Measurements from ENCODE around the gene IRGQ. TPM values are rescaled to one million over a fixed set of nuclear protein-coding genes. Genes with fewer than 3 reads are reported as not detected.

IRGQ gene
- total RNA-seq, 5 donors from 2014 or later (not counting 1 experiment from before 2014, with no cell fraction given) = 17.5 to 30.2 (median 19.9) TPM

DNA sequence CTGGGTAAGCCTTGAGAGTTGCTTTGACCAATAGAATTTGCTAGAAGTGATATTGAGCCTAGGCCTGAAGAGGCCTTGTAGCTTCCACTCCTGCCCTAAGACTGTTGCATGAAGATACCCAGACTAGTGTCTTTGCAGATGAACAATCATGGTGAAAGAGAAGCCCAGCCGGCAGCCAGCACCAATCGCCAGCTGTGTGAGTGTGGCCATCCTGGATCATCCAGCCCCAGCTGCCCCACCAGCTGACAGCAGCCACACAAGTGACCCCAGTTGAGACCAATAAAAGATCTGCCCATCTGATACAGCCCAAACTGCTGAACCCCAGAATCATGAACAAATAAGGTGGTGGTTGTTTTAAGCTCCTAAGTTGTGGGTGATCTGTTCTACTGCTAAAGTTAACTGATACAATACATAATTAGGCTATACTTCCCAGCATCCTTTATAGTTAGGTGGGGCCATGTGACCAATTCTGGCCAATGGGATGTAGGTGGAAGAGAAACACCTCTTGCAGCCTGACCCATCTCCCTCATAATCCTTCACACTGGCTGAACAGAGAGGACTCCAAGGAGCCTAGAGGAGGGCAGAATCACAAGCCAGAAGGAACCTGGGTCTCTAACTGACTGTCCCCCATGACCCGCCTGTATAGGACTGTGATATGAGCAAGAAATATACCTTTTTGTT lies 32.9 kb upstream of the IRGQ start:
- Histone ChIP-seq H3K27ac (ENCODE audit: low read length) (no peak overlapping the region), H3K27me3 (replicated peaks in 1 of 2; ENCODE audit: control insufficient read depth in 2 of 2, extremely low read depth in 1 of 2, insufficient read depth in 2 of 2, low read length in 1 of 2) (peaks cover 0 to 32% of the 10 kb centered on the region in 2 experiments), H3K9me3 (no peaks in the 10 kb centered on the region), H3K36me3 (ENCODE audit: control insufficient read depth in 2 of 2, extremely low read depth in 1 of 2, insufficient read depth in 1 of 2, low read length in 1 of 2) (no peaks in the 10 kb centered on the region), H3K4me3 (ENCODE audit: control insufficient read depth in 1 of 2, extremely low read depth in 1 of 2, low read length in 1 of 2) (no peak overlapping the region), H3K4me1 (ENCODE audit: control insufficient read depth in 1 of 2, extremely low read depth in 1 of 2, insufficient read depth in 2 of 2, low read length in 2 of 2) (peaks cover 0 to 16% of the 10 kb centered on the region in 2 experiments)
- Mint-ChIP-seq H3K36me3 (no peaks in the 10 kb centered on the region), H3K4me1 (peaks cover 13 to 18% (median 14%) of the 10 kb centered on the region in 3 donors), H3K27me3 (peaks cover 4 to 9% of the 10 kb centered on the region in 2 donors), H3K4me3 (no peak overlapping the region), H3K27ac (no peak overlapping the region), H3K9me3 (no peaks in the 10 kb centered on the region)
- WGBS (ENCODE audit: insufficient coverage) = no CpG with 5 or more reads among the region's 3 CpGs
- DNase-seq (no peak), ATAC-seq (replicated peaks in 1 of 4) (no peak)
- ChIA-PET CTCF (no interaction called here), POLR2A (no interaction called here)

DNA sequence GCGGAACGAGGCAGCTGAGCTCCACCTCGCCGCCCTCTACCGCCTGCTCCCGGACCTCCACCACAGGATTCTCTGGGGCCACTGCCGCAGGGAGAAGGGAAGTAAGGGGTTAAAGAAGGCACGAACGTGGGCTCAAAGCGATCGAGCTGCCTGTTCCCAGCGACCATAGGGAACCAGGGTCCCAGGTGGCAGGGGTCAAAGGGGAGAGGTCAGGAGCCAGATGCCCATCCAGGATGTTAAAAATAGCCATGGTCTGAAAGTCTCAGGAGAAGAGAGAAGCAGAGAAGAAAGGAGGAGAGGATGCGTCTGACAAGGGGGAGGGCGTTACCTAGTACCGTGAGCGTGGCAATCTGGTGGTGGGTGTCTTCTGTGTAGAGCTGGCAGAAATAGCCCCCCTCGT lies 30.9 kb upstream of the IRGQ start:
- Mint-ChIP-seq H3K27me3 (peaks cover under 1 to 4% of the 10 kb centered on the region in 2 donors), H3K27ac (no peak overlapping the region)

DNA sequence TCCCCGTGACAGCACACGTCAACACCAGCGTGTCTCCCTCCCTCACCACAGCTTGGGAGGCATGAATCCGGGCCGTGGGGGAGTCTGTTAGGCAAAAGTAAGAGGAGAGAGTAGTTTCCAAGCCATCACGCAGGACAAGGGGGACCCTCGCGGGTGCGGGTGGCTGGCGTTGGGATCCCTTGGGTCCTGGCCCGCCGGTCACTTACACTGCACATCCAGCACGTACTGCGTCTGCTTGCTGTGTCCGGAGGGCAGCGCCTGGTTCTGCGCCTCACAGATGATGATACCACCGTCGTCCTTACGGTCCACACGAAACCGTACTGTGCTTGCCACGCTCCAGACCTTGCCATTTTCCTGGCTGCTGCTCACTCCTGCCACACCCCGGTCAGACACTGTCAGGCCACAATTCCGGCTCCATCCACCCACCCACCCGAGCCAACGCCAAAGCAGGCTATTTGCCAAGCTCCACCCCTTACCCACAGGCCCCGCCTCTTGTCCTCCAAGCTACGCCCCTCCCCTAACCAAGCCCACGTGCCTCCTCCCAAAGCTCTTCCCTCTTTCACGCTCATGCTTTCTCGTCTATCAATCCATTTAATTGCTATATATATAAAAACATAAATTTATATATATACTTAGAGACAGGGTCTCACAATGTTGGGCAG lies 30.1 kb upstream of the IRGQ start:
- Histone ChIP-seq H3K36me3 (ENCODE audit: control insufficient read depth in 2 of 2, extremely low read depth in 1 of 2, insufficient read depth in 1 of 2, low read length in 1 of 2) (no peaks in the 10 kb centered on the region), H3K27me3 (replicated peaks in 1 of 2; ENCODE audit: control insufficient read depth in 2 of 2, extremely low read depth in 1 of 2, insufficient read depth in 2 of 2, low read length in 1 of 2) (peaks cover 0 to 24% of the 10 kb centered on the region in 2 experiments), H3K27ac (ENCODE audit: low read length) (no peak overlapping the region), H3K4me3 (ENCODE audit: control insufficient read depth in 1 of 2, extremely low read depth in 1 of 2, low read length in 1 of 2) (no peak overlapping the region), H3K9me3 (no peaks in the 10 kb centered on the region), H3K4me1 (ENCODE audit: control insufficient read depth in 1 of 2, extremely low read depth in 1 of 2, insufficient read depth in 2 of 2, low read length in 2 of 2) (peaks cover 0 to 16% of the 10 kb centered on the region in 2 experiments)
- DNase-seq (peak in 1 of 35 experiments; percentile 31), ATAC-seq (replicated peaks in 1 of 4) (no peak)
- CTCF ChIA-PET = interaction anchor here in 1 of 2 donors (0.5 kb wide), 1 partner anchor 44 kb away, joined by 4 read pairs; the partner anchor contains the start of gene PLAUR
- no peaks in the 10 kb centered on the region for H3K9me3 Mint-ChIP-seq
- H3K4me1 Mint-ChIP-seq = peaks cover 16 to 21% (median 18%) of the 10 kb centered on the region in 3 donors
- WGBS (ENCODE audit: insufficient coverage) = 80% methylated on average over 22 of the region's 32 CpGs
- no peak overlapping the region for H3K4me3 Mint-ChIP-seq
- H3K36me3 Mint-ChIP-seq = no peaks in the 10 kb centered on the region
- POLR2A ChIA-PET = no interaction called here
- H3K27ac Mint-ChIP-seq = peak overlapping the region in 1 of 2 donors; percentile 15
- peaks cover 0 to 4% of the 10 kb centered on the region in 2 donors for H3K27me3 Mint-ChIP-seq

More for the DNA sequence above, 30.9 kb upstream of the IRGQ start:
- no peaks in the 10 kb centered on the region for H3K36me3 Mint-ChIP-seq
- no peak overlapping the region for H3K27ac ChIP-seq (ENCODE audit: low read length)
- WGBS (ENCODE audit: insufficient coverage) = 35% methylated on average over 9 of the region's 17 CpGs
- POLR2A ChIA-PET = no interaction called here
- peaks cover 14 to 18% (median 14%) of the 10 kb centered on the region in 3 donors for H3K4me1 Mint-ChIP-seq
- no peak for DNase-seq
- H3K36me3 ChIP-seq (ENCODE audit: control insufficient read depth in 2 of 2, extremely low read depth in 1 of 2, insufficient read depth in 1 of 2, low read length in 1 of 2) = no peaks in the 10 kb centered on the region
- no peaks in the 10 kb centered on the region for H3K9me3 Mint-ChIP-seq
- no peaks in the 10 kb centered on the region for H3K9me3 ChIP-seq
- CTCF ChIA-PET = interaction anchor here in 1 of 2 donors (0.5 kb wide), 1 partner anchor 43 kb away, joined by 4 read pairs; the partner anchor contains the start of gene PLAUR
- no peak overlapping the region for H3K4me3 ChIP-seq (ENCODE audit: control insufficient read depth in 1 of 2, extremely low read depth in 1 of 2, low read length in 1 of 2)
- H3K4me3 Mint-ChIP-seq = no peak overlapping the region
- no peak for ATAC-seq (replicated peaks in 1 of 4)
- peaks cover 0 to 16% of the 10 kb centered on the region in 2 experiments for H3K4me1 ChIP-seq (ENCODE audit: control insufficient read depth in 1 of 2, extremely low read depth in 1 of 2, insufficient read depth in 2 of 2, low read length in 2 of 2)
- H3K27me3 ChIP-seq (replicated peaks in 1 of 2; ENCODE audit: control insufficient read depth in 2 of 2, extremely low read depth in 1 of 2, insufficient read depth in 2 of 2, low read length in 1 of 2) = peaks cover 0 to 24% of the 10 kb centered on the region in 2 experiments

DNA sequence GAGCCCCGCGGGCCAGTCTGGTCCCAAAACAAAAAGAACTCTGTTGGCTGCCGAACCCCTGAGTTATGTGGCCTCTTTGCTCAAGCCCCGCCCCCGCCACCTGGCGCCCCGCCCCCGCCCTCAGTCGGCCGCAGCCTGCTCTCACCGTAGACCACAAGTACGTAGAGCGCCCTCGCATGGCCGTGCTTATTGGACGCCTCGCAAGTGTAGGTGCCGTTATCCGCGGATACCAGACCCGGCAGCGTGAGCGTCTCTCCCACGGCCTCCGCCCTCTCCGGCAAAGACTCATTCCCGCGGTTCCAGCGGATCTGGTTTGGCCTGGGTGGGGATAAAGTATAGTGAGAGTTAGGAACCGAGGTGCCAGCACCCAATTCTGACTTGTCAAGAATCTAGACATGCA lies 29.0 kb upstream of the IRGQ start:
- H3K4me1 ChIP-seq (ENCODE audit: control insufficient read depth in 1 of 2, extremely low read depth in 1 of 2, insufficient read depth in 2 of 2, low read length in 2 of 2) = peaks cover 2 to 26% of the 10 kb centered on the region in 2 experiments
- H3K4me3 Mint-ChIP-seq = peak overlapping the region in 1 of 3 donors; percentile 32
- H3K27ac Mint-ChIP-seq = no peak overlapping the region
- ChIA-PET CTCF (no interaction called here), POLR2A (no interaction called here)
- no peaks in the 10 kb centered on the region for H3K9me3 Mint-ChIP-seq
- peaks cover 25 to 32% (median 29%) of the 10 kb centered on the region in 3 donors for H3K4me1 Mint-ChIP-seq
- H3K27me3 Mint-ChIP-seq = peaks cover 0 to 4% of the 10 kb centered on the region in 2 donors
- no peaks in the 10 kb centered on the region for H3K9me3 ChIP-seq
- WGBS (ENCODE audit: insufficient coverage) = 5% methylated on average over 17 of the region's 30 CpGs
- H3K36me3 ChIP-seq (ENCODE audit: control insufficient read depth in 2 of 2, extremely low read depth in 1 of 2, insufficient read depth in 1 of 2, low read length in 1 of 2) = no peaks in the 10 kb centered on the region
- no peak overlapping the region for H3K27ac ChIP-seq (ENCODE audit: low read length)
- H3K4me3 ChIP-seq (ENCODE audit: control insufficient read depth in 1 of 2, extremely low read depth in 1 of 2, low read length in 1 of 2) = peak overlapping the region in 1 of 2 donors; percentile 20
- DNase-seq (peak; percentile 65 to 92 (median 85)), ATAC-seq (replicated peaks in 1 of 4) (peak; percentile 72 to 85 (median 76))
- no peaks in the 10 kb centered on the region for H3K36me3 Mint-ChIP-seq
- peaks cover 0 to 24% of the 10 kb centered on the region in 2 experiments for H3K27me3 ChIP-seq (replicated peaks in 1 of 2; ENCODE audit: control insufficient read depth in 2 of 2, extremely low read depth in 1 of 2, insufficient read depth in 2 of 2, low read length in 1 of 2)

DNA sequence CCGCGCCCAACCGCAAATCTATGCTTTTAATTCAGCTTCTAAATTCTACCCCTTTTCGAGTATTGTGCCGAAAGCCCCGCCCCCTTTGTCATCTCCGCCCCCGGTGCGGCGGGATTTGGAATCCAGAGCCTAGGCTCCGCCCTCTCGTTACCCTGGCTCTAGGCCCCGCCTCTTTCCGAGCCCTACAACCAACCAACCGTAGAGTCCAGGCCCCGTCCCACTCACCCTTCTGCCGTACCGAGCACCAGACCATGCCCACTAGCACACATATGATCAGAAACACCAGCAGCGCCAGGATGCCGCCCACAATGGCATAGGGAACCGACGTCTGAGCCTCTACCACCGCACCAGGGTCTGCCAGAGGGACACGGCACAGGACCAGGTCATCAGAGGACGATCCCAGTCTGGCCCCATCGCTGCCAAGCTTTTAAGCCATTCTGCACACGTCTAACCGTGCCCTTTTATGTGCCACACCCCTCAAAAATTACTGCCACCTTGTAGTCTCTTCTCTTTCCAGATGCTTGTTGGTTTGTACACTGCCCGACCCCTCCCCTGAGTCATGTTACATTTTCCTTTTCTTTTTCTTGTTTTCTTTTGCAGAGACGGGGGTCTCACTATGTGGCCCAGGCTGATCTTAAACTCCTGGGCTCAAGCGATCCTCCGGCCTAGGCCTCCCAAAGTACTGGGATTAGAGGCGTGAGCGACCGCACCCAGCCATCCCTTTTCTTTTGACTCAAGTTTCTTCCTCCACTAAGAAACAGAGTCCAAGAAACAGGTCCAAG lies 28.1 kb upstream of the IRGQ start:
- H3K36me3 Mint-ChIP-seq = no peaks in the 10 kb centered on the region
- H3K36me3 ChIP-seq (ENCODE audit: control insufficient read depth in 2 of 2, extremely low read depth in 1 of 2, insufficient read depth in 1 of 2, low read length in 1 of 2) = no peaks in the 10 kb centered on the region
- H3K27me3 ChIP-seq (replicated peaks in 1 of 2; ENCODE audit: control insufficient read depth in 2 of 2, extremely low read depth in 1 of 2, insufficient read depth in 2 of 2, low read length in 1 of 2) = peaks cover 0 to 24% of the 10 kb centered on the region in 2 experiments
- H3K9me3 ChIP-seq = no peaks in the 10 kb centered on the region
- CTCF ChIA-PET = interaction anchor here in 1 of 2 donors (0.5 kb wide), 2 partner anchors 50 to 192 kb away, joined by 3 to 4 read pairs; no protein-coding TSS in a partner anchor
- 95% methylated on average over 30 of the region's 35 CpGs for WGBS (ENCODE audit: insufficient coverage)
- H3K27ac ChIP-seq (ENCODE audit: low read length) = no peak overlapping the region
- H3K27me3 Mint-ChIP-seq = peaks cover 0 to 4% of the 10 kb centered on the region in 2 donors
- POLR2A ChIA-PET = no interaction called here
- H3K9me3 Mint-ChIP-seq = no peaks in the 10 kb centered on the region
- peaks cover 2 to 28% of the 10 kb centered on the region in 2 experiments for H3K4me1 ChIP-seq (ENCODE audit: control insufficient read depth in 1 of 2, extremely low read depth in 1 of 2, insufficient read depth in 2 of 2, low read length in 2 of 2)
- no peak overlapping the region for H3K4me3 Mint-ChIP-seq
- DNase-seq = no peak
- no peak for ATAC-seq (replicated peaks in 1 of 4)
- H3K4me1 Mint-ChIP-seq = peaks cover 26 to 37% (median 33%) of the 10 kb centered on the region in 3 donors
- H3K27ac Mint-ChIP-seq = no peak overlapping the region
- H3K4me3 ChIP-seq (ENCODE audit: control insufficient read depth in 1 of 2, extremely low read depth in 1 of 2, low read length in 1 of 2) = no peak overlapping the region

DNA sequence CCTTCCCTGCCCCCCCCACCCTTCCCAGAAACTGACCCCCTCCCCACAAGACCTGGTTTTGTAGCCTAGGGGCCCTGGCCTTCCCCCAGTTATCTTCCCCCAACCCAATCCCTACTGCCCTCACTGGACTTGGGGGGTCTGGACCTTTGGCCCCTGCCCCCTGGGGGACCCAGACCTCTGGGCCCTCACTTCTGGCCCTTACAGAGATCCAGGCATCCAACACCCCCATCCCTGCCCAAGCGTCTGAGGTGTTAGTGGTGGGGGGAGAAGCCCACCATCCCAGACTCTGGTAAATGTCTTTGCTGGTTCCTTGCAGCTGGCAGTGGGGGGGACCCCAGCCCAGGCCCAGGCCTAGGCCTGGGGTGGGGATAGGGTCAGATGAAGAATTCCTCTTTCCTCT lies 27.0 kb upstream of the IRGQ start:
- ChIA-PET POLR2A (no interaction called here), CTCF (no interaction called here)
- Histone ChIP-seq H3K4me3 (ENCODE audit: control insufficient read depth in 1 of 2, extremely low read depth in 1 of 2, low read length in 1 of 2) (no peak overlapping the region), H3K27ac (ENCODE audit: low read length) (no peak overlapping the region), H3K27me3 (replicated peaks in 1 of 2; ENCODE audit: control insufficient read depth in 2 of 2, extremely low read depth in 1 of 2, insufficient read depth in 2 of 2, low read length in 1 of 2) (peaks cover 0 to 24% of the 10 kb centered on the region in 2 experiments), H3K9me3 (no peaks in the 10 kb centered on the region), H3K36me3 (ENCODE audit: control insufficient read depth in 2 of 2, extremely low read depth in 1 of 2, insufficient read depth in 1 of 2, low read length in 1 of 2) (no peaks in the 10 kb centered on the region), H3K4me1 (ENCODE audit: control insufficient read depth in 1 of 2, extremely low read depth in 1 of 2, insufficient read depth in 2 of 2, low read length in 2 of 2) (peaks cover 9 to 39% of the 10 kb centered on the region in 2 experiments)
- WGBS (ENCODE audit: insufficient coverage) = no CpG with 5 or more reads among the region's 1 CpG
- H3K36me3 Mint-ChIP-seq = no peaks in the 10 kb centered on the region
- no peak for ATAC-seq (replicated peaks in 1 of 4)
- no peaks in the 10 kb centered on the region for H3K9me3 Mint-ChIP-seq
- no peak for DNase-seq
- H3K4me3 Mint-ChIP-seq = no peak overlapping the region
- peaks cover 0 to 4% of the 10 kb centered on the region in 2 donors for H3K27me3 Mint-ChIP-seq
- H3K4me1 Mint-ChIP-seq = peaks cover 30 to 43% (median 38%) of the 10 kb centered on the region in 3 donors
- H3K27ac Mint-ChIP-seq = no peak overlapping the region

Data from T-cell (primary cell).